Measurements from ENCODE around the gene ABCA4.
"Not testable (repeated sequence)": the region's sequence is repeated elsewhere in the genome, so short reads cannot be mapped to it uniquely, and the experiment has no call there.

The ABCA4 gene

DNA sequence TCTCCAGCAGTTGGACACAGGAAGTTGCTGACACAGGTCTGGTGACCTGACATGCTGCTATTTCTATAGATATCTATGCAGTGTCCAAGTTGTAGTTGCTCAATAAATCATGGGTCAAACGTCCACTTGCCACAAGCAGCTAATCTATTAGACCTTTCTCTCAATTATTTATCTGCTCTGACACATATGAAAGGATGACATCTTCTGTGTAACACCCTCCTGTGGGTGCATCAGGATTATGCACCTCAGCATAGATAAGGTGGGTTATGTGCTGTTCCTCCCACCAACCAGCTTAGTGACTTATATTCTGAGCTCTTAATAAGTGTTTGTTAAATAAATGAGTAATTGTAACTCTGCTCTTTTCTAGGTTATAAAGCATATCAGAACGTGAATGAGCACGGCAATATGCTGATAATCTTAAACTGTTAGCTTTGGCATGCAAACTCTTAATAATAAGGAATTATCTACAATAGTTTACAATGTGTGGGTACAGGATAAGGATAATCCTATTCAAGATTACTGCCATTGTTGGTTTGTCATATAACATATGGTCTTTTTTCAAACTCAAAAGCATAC is 121.0 kb downstream of the ABCA4 start:
- no peak for DNase-seq

DNA sequence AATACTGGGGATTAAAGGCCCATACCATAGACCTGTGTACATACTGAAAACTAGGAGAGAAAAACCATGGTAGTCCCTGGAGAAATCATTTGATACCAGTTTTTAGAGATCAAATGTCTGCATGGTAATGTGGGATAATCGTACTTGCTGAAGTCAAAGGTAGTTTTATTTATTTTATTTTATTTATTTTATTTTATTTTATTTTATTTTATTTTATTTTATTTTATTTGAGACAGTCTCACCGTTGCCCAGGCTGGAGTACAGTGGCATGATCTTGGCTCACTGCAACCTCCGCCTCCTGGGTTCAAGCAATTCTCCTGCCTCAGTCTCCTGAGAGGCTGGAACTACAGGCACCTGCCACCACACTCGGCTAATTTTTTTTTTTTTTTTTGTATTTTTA is 122.4 kb downstream of the ABCA4 start:
- DNase-seq, result not testable (repeated sequence)

GRCh38 chr1:93997756-93998155 is 123.2 kb downstream of the ABCA4 start:
- DNase-seq, result no peak

- no peak for DNase-seq
Observed at GRCh38 chr1:93995837-93996536, 125.0 kb downstream of the ABCA4 start.

GRCh38 chr1:93993731-93994130 is 127.2 kb downstream of the ABCA4 start:
- no peak for DNase-seq

GRCh38 chr1:93992954-93993353 is 128.0 kb downstream of the ABCA4 start:
- DNase-seq, result no peak

DNA sequence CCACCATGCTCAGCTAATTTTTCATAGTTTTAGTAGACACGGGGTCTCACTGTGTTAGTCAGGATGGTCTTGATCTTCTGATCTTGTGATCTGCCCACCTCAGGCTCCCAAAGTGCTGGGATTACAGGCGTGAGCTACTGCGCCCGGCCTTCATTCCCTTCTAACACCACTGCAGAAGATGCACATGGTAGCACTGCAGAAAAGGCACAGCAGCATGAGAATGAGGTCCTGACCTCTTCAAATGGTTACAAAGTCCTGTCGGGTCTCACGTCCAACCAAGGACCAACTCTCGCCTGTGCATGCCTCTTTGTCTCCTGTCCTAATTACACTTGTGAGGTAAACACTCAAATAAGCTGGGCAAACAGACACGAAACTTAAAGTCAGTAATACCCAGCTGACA is 128.8 kb downstream of the ABCA4 start:
- no peak for DNase-seq

GRCh38 chr1:93991271-93991670 is 129.7 kb downstream of the ABCA4 start:
- DNase-seq, result no peak

- not testable (repeated sequence) for DNase-seq
Observed at GRCh38 chr1:93990477-93990876, 130.5 kb downstream of the ABCA4 start.

DNA sequence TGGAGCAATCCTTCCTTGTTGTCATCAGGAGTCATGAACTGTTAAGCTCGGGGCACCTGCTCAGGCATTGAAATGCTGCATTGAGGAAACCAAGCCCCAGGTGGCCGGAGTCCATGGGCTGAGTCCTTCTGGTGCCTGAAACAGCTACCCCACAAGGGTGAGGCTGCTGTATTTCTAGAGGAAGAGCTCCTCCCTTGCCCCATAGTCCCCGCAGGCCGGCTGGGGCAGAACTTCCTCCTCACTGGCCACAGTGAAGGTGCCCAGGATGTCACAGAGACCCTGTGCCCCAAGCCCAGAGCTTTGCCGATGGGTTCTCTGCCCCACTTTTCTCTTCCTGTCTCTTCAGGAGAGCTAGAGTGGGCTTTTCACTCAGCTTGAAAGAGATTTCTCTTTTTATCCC is 130.9 kb downstream of the ABCA4 start:
- no peak for DNase-seq

- DNase-seq, result no peak
Observed at GRCh38 chr1:93989601-93990000, 131.3 kb downstream of the ABCA4 start.

GRCh38 chr1:93988634-93989350 is 132.2 kb downstream of the ABCA4 start:
- no peak for DNase-seq

- DNase-seq, result no peak
Observed at GRCh38 chr1:93981274-93981667, 139.7 kb downstream of the ABCA4 start.

DNA sequence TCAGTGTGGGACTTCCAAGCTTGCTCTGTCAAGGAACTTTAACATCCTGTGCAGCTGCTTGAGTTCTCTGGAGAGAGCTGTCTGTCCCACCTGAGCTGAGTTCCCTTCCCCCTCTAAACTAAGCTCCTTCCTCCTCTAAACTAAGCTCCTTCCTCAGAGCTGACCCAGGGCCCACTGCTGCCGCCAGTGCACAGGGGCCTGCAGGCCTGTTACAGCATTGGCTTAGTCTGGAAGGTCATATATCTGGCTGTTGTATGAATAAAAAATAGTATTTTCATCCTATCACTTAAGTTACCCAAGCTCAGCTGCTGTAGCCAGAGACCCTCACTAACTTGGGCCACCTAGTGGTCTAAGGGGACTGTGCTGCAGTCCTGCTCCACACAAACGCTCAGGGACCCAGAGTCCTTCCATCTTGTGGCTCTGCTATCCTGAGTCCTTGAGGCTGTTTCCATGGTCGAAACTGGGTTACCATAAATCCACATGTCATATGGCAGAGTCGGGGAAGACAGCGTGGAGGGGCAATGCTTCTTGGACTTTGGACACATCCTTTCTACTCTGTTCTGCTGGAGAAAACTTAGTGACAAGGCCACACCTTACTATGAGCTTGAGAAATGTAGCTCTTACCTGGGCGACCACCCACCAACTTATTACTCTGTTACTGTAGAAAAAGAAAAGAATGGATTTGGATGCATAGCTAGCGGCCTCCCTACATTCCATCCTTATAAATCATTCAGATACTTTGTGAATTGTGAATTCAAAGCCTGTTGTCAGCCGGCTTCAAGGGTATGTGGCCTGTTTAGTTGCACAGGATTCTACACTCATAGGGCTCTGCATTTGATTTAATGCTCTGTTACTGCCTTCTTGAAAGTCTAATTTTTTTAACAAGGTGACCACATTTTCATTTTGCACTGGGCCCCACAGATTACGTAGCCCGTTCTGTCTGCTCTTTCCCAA is 140.4 kb downstream of the ABCA4 start:
- no peak for DNase-seq

DNA sequence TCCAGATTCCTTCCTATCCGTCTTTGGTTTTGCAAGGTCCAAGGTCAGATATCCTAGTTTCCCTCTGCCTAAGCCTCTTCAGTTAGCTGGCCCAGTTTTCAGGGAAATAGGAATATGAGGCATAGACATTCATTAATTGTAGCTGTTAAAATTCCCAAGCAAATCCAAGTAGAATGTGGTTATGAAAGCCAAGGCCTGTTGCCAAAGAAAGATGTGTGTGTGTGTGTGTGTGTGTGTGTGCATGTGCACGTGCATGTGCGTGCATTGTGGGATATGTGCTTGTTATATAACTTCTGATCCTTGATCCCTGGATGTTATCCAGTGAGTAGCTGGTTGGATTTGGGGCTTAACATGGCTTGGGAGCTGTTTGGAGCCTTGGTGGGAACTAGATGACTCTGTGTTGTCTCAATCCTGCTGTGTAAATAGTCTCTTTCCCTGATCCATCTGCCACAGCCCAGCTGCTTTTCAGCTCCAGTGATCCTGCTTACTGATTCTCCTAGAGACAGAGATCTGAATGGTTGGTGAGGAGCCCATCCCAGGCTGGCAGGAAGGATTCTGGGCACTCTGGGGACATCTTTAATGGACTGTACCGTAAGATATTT is 141.1 kb downstream of the ABCA4 start:
- no peak for DNase-seq

DNA sequence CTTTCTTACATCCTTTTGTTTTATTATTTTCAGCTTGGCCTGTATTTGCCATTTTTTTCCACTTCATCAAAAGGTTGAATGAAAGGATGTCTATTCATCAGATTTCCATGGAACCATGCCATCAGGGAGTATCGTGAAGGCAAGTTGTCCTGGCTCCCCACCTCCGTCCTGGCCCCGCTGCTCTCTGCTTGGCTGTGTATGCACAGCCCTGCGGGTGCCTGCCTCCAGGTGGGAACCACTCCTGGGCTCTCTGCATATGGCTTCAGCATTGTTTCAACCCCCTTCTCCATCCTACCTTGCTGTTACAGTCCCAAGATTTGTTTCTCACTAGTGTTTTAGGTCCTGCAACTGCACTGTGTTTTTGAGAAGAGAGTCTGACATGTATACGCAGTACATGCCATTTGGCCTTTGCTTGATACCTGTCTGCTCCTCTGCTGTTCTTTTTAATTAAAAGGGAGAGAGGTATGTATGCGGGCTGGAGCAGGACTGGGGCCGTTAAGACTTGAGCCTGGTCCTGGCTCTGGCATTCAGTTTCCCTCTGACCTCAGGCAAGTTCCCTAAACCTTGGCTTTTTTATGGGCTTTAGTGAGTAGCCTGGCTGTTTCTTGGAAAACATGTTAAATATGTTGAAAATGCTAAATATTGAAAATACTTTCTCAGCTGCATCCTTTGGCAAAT is 141.8 kb downstream of the ABCA4 start:
- DNase-seq, result no peak

DNA sequence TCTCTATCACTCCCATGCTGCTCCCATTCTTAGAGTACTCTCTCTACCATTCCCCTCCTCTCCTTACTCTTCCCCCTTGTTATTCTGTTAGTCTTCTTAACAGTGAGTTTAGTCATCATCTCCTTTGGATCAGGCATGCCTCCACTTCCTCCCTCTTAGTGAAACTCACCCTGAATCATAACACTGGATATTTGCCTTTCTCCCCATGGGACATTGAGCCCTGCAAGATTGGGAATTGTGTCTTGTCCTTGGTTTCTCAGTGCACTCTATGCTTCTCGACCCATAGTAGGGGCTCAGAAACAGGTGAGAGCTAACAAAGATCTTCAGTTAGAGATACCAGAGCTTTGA is 143.4 kb downstream of the ABCA4 start:
- no peak for DNase-seq

- DNase-seq, result no peak
Observed at GRCh38 chr1:93976711-93977597, 144.0 kb downstream of the ABCA4 start.

GRCh38 chr1:93976291-93976690 is 144.7 kb downstream of the ABCA4 start:
- DNase-seq, result no peak

- DNase-seq, result no peak
Observed at GRCh38 chr1:93972341-93972740, 148.6 kb downstream of the ABCA4 start.

DNA sequence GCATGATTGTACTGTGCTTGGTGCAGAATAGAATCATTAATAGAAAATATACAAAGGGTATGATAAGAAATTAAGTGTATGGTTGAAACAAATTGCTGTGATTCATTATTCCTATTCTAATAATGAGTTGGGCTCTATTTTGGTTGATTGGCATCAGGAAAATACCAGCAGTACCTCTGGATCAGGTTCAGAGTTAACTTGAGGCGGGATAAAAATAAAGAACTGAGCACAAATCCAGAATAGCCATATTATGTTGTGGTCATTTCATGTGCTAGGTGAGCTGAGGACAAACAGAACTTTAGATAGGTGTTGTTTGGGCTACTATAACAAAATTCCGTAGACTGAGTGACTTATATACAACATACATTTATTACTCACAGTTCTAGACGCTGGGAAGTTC is 151.1 kb downstream of the ABCA4 start:
- no peak for DNase-seq

Measured in activated gamma-delta T cell (primary cell).